Endothelial cell of hepatic sinusoid (primary cell): ENCODE results near the gene BFSP2.

Experiments used
- in situ Hi-C: cut with HindIII; loops from 2 replicates; pipeline ENCODE4 v1.10.0; 2017; ENCODE audit warnings: low sequenced_read_pairs

The BFSP2 gene

DNA sequence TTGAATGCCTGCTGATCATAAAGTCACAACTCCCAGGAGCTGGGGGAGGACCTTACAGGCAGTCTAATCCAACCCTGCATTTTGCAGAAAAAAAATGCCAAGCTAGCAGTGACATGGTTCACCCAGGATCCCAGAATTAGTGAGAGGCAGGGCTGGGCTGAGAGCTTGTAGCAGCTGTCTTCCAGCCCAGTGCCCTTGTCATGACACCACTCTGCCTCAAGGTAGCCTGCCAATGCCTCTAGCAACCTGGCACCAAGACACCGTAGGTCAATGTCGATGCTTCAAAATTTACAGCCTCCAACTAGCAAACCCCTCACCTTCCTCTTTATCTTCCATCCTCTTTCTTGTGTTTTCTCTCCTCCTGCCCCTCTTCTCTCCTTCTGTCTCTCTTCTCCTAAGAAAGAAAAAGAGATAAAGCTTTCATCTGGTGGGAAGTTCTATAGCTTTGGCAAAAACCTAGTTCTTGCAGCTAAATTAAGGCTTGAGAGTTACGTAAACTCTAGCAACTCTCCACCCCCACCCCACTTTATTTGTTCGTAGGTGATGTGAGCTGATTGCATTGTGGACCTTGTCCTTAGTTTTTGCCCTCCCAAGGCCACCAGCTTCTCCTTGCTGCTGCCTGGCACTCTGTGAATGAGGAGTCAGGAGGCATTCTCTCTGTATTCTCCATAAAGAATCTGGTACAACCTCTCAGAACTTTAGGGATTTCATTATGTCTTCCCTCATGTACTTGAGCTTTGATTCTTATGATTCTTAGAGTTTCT, 18.3 kb upstream of the BFSP2 start:
- in situ Hi-C loops = no loop called here

DNA sequence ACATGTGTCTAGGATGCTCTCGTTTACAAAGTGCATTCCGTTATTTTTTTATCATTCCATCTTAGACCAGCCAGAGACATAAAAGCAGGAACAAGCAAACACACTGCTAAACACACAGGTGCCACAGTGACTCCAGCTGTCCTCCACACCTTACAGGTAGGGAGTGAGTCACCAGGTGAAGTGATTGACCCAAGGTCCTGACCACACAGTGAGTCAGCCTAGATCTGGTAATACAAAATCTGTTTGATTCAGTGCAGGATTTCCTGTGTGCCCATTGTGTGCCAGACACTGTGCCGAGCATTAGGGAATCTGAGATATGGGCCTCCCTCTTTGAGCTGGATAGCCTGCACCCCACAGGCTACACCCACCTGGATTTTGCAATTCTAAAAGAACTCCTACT, 16.7 kb upstream of the BFSP2 start:
- in situ Hi-C loops = no loop called here

DNA sequence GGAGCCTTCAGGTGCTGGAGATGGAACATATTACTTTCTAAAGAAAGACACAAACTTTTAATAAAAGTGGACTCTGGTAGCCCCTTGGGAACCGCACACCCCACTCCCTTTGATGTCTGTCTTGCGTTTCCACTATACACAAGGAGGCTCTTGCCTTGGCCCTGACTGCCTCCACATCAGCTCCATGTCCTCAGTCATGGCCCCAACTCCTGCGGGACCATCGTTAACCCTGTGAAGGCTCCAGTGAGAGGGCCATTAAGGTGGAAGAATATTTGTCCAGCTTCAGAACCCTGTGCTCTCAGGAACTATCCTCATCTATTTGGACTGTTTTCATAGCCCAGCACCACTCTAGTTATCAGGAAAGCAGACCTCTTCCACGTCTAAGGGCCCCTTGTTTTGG, 16.1 kb upstream of the BFSP2 start:
- in situ Hi-C loops = no loop called here

DNA sequence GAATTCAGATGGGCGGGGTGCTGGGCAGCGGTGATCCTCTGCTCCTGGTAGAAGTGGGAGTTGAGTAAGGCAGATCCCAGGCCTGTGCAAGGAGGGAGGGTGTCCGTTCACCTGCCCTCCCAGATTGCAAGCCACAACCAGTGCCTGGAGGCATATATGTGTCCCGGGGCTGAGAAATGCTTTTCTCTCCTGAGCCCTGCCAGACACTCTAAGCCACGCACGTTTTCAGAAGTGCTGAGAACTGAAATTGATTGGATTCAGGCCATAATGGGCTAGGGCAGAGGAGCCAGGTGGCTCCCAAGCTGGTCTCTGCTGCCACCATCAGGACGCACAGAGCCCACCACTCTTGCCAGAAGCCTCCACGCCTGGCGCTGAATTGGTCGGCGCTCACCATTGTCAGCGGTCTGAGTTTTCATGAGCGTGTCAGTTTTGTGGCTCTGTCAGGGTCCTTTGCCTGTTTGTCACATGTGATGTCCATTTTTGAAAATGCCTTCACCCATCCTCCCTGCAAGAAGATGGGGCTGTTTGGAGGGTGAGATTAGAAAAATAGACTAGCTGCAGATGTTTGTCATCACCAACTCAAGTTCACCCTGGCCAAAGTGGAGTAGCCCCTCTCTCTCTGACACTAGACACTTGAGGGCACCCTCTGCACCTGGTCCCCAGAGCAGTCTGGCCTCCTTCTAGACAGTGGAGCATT, 15.4 kb upstream of the BFSP2 start:
- in situ Hi-C loops = no loop called here

DNA sequence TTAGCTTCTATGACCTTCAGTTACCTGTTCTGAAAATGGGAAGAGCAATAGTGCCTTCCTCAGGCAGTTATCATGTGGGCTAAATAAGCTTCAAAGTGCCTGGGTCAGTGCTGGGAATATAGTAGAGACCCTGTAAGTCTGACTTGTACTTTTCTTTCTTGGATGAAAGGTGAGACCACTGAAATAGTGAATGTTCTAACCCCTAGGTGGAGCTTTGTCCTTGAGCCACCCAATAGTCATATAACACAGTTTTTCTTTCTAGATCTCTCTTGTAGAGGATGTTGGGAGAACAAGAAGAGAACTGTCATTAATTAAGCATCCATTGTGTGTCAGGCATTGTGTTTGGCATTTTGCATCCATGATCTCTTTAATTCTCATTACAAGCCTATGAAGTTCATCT, 13.0 kb upstream of the BFSP2 start:
- in situ Hi-C loops = no loop called here

DNA sequence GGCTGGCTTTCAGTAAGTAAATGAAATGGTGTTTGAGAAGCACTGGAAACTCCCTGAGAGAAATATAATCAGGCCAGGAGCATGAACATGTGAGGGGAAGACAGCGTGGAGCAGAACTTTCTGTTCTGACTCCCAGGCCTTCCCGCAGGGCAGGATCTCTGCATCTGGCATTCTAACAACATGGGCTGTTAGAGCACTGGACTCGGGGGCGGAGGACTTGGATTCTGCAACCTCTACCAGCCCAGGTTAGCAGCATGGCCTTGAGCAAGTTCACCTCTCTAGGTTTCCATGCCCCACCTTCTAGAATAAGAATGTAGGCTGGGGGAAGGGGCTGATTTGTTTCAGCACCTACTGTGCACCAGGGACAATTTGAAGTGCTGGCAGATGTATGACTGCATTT, 12.5 kb upstream of the BFSP2 start:
- in situ Hi-C loops = no loop called here

DNA sequence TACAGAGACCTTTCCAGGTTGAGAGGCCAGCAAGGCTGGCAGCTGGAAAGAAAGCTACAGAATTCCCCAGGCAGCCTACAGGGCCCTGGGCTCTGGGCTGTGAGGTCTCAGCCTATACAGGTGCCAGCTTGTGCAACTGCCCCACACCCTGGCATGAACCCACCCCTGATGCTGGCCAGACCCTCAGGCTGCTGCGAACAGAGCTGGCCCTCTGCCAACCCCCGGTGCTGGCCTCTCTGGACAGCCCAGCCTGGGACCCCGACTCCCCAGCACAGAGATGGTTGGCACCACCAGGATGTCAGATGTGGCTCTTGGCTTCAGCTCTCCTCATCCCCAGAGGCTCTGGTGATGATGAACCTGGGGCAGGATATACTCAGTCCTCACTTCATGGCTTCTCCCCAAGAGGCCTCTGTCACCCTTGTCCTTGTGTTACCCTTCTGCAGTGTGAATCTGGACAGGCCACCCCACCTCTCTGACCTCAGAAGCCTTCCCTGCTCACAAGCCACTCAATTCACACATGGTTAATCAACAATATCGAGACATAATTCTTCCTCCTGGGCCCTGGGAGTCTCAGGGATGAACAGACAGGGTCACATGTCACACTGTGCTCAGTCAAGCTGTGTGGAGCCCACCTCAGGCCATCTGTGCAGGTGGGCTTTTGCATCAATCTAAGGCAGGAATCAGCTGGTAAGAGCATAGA, 11.0 kb upstream of the BFSP2 start:
- in situ Hi-C loops = no loop called here

DNA sequence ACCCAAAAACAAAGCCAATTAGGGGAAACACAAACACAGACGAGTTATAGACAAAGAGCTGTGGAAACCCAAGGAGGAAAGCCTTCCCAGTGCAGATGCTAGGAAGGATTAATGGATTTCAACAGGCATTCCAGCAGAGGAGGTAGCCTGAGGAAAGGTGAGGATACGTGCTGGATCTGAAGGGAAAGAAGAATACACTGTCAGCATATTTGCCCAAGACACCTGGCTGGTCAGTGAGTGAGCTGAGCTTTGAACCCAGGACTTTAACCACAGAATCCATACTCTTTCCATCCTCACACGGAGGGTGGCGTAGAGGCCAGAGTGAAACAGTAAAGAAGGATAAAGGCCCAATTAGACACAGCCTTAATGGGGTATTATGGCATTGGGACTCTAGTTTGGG, 9.1 kb upstream of the BFSP2 start:
- in situ Hi-C loops = no loop called here

DNA sequence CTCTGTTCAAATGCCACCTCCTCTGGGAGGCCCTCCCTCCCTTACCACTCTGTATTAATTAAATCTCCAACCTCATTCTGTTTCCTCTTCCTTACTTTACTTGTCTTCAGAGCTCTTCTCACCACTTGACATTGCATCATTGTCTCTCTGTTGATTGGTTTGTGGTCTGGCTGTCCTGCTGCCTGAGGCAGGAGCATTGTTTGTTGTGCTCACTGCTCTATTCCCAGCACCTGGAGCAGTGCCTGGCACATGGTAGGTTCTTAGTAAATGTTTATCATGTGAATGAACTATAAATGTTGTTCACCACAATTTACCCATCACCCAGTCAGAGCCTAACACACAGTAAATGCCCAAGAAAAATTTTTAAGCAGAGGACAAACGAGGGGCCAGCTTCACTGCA, 6.7 kb upstream of the BFSP2 start:
- in situ Hi-C loops = no loop called here

DNA sequence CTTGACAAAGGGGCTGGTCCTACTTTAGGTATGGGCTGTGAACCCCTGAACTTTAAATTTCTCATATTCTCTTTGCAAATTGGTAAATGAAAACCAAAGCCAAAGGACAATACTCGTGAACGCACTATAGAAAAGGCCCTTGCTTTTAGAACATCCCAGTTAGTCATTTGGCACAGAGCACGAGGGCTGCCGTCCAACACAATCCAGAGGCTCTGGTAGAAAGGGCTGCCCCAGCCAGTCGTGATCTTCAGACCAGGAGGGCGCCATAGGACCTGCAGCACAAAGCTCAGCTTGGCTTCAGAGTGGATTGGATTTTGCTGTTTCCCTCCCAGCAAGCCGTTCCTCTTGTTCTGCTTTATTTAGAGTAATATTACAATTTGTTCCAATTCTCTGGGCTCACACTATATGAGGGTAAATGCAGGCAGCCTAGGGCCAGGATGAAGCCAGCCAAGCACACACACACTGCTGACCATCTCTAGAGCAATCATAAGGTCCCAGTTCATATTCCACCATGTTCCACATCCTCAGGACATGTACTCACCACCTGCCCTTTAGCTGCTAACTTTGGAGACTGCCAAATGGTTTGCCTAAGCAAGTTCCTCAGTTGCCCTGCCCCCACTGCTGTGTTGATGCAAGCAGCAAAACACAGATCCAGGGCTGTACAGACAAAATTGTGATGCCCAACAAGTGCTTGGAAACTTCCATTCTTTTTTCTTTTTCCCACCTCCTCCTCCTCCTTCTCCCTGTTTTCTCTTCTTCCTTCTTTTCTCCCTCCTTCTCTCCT, 6.0 kb upstream of the BFSP2 start:
- in situ Hi-C loops = no loop called here

DNA sequence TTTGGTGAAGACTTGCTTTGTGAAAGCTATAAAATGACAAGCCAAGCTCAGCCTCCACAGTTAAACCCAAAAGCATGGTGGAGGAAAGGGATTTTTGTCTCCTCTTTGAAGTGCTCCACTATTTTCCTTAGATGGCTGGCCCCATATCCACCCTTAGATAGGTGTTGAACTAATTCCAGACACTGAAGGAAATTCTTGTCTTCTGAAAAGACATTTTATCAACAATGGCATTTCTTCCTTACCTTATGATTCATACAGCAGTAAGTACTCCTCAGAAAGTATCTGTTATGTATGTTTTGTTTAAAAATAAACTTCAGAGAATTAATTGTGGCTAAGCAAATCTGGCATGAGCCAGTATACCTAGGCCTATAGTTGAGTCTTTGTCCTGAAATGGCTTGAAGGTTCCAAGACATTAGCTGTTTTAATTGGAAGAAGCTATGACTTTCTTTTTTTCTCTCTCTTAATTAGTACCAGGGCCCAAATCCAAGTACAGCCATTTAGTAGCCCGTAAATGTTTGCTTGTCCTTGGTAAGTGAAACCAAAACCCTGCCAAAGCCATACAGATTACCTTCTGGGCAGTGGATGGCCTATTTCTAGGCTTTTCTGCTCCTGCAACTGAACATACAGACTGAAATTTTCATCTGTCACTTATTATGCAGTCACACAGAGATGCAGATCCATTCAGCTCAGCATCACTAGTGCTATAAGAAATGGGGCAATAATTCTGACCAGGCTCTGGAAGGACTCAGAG, 5.1 kb upstream of the BFSP2 start:
- in situ Hi-C loops = no loop called here

DNA sequence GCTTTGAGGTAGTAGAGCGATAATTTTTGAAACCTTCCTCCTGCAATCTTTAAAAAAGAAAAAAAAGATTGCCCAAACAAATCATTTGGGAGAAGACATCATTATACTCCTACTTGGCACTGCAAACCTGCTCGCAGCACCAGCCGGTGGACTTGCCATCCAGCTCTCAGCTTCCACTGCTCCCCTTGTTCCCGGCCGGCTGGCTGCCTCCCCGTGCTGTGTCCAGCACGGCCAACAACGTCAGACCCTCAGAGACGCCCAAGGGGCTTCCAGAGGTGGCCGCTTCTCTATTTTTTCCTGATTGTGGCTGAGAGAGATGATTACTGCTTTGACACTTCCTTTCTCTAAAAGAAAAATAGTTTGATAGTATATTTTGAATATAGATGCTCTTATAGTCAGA, 3.0 kb upstream of the BFSP2 start:
- in situ Hi-C loops = no loop called here

DNA sequence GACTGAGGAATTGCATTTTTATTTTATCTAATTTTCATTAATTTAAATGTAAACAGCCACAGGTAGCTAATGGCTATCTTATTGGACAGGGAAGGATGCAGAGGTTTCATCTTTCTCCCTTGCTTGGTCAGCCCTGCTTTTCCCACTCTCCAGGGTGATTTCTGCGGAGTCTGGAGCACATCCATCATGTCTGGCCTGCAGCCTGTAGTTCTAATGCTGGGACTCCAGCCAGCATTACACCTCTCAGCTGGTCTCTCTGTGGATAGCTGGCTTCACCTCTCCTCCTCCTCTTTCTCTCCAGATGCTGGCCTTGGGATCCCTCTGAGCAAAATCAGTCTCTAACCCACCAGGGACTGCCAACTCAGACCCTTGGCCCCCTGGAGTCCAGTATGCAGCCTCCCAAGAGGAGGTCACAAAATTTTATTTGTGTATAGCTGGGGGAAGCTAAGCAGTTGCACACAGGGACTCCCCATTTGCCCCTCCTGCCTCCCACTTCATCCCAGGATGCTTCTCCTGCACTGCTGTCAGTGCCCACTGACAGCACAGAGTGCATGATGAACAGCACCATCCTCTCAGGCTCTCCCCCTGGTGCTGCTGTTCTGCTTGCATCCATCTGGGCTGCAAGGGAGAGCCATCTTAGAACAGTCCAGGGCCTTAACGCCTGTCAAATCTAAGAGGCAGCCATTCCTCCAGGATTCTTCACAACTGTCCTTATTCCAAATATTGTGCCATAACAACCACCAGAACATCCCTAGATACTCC, 1.7 kb downstream of the BFSP2 start:
- in situ Hi-C loops = no loop called here

DNA sequence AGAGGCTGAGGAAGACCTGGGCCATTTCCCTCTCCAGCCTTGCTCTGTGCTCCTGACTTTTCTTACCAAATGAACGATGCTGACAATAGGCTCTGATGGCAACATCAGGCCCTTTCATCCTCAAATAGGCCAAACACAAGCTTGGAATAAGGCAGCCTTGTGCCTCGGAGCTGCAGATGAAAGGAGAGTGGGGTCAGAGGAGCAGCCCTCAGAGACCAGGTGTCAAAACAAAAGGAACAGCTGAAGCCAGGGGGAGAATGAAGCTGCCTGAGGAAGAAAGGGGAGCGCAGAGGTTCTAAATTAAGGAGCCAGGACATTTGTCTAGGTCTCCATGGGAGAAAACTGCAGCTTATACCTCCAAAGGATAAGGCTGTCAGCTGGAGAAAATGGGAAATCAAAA, 5.1 kb downstream of the BFSP2 start:
- in situ Hi-C loops = no loop called here

DNA sequence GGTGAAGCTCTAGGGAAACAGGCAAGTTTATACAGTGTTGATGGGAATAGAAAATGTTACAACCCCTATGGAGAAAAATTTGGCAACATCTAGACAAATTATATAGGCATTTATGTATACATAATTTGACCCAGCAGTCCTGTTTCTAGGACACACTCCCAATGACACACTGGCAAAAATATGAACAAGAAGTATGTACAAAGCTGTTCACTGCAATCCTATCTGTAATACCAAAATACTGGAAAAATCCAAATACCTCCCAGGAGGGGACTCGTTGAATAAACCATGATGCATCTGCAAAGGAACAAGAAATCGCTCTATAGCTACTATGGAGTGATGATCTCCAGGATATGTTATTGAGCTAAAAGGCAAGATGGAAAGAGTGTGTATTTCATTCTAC, 8.5 kb downstream of the BFSP2 start:
- in situ Hi-C loops = no loop called here

DNA sequence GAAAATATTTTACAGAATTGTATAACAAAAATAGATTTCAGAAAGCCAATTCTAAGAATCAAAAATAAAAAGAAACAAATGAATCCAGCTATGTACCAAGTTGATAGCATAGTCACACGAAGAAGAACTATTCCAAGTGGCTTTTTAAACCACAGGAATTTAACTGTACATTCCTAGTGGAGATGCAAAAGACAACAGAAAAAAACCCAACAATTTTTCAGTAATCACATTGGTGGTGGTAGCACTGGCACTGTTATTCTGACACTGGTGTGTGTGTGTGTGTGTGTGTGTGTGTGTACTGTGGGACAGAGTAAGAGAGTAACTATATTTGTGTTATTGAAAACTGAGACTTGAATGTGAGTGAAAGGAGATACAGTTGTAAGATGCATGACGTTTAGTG, 9.1 kb downstream of the BFSP2 start:
- in situ Hi-C loops = no loop called here

DNA sequence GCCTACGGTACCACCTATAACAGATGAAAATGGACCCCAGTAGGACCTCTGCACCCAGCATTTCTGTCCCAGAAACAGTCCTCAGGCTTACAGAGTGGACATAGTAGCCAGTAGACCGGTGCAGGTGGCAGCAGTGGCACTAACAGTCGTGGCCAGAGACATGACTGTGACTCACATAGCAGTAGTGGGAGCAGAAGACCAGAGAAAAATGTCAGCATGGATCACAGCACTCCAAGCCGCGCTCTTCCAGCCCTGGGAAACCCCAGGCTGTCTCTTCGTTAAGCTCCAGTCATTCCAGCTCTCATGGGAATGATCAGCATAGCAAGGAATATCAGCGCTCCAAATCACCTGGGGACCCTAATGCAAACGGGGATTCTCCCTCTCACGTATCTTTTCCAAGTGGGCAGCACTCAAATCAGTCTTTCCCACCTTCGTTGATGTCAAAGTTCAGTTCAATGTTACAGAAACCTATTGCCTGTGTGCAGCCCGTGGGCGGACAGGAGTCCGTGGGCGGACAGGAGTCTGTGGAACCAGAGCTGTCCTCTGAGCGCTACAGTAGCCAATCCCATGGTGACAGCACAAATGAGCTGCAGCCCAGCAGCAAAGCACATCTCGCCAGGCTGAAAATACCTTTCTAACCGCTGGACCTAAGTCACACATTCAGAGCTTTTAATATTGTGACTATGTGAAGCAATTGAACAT, 10.5 kb downstream of the BFSP2 start:
- in situ Hi-C loops = no loop called here

DNA sequence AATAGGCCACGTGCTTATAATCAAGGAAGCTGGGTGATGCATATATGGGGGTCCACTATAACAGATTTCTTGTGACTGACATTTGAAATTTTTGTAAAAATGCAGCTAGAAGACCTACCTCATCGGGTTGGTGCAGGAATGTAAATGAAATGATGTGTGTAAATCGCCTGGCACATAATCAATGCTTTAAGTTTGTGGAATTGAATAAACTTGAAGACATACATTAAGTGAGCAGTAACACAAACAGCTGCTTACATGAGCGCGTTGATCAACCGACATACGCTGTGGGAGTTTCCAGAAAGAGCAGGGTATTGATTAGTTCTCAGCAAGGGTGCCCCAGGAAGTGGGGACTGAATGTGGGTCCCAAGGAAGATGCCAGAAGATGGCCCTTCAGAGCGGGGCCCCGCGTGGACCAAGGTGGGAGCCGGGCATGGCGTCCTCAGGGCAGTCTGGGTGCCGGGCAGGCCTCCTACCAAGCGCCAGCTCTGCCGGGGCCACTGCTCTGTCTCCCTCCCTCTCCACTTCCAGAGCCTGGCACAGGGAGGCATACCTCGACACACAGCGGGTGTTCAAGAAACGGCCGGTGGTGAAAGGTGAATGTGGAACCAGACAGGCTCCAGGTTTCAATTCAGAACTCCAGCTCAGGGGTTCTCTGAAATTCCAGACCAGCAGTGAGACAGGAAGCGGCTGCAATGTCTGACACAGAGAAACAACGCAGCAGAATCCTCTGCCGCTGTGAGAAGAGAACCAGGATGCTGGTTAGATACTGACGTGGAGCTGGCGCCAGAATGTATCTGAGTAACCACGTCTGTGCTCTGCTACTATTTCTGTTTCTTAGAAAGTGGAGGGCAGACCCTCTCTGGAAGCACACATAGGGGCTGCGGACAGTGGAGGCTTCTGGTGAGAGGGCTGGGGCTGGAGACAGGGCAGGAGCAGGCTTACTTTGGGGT, 12.6 kb downstream of the BFSP2 start:
- in situ Hi-C loops = no loop called here
